Left ventricle myocardium inferior (tissue), 1 donor: ENCODE results near the gene SGSM2. TPM values are rescaled to one million over a fixed set of nuclear protein-coding genes. Genes with fewer than 3 reads are reported as not detected.

ENCODE experiments used
- DNase-seq: peaks from one replicate; pipeline ENCODE4 v3.0.0-alpha.2; 2020
- H3K27ac ChIP-seq: fragments of 200-600 bp; replicated peaks from 2 replicates; pipeline ENCODE4 v1.8.0; 2021
- H3K27me3 ChIP-seq: fragments of 200-600 bp; 2 replicates; pipeline ENCODE4 v1.8.0; 2021; ENCODE audit warnings: low read depth
- H3K36me3 ChIP-seq: fragments of 200-600 bp; 2 replicates; pipeline ENCODE4 v1.8.0; 2021
- H3K4me1 ChIP-seq: fragments of 200-600 bp; 2 replicates; pipeline ENCODE4 v1.8.0; 2021
- H3K4me3 ChIP-seq: fragments of 200-600 bp; 2 replicates; pipeline ENCODE4 v1.8.0; 2021; ENCODE audit warnings: mild to moderate bottlenecking, moderate library complexity
- H3K9me3 ChIP-seq: fragments of 200-600 bp; replicated peaks from 2 replicates; pipeline ENCODE4 v1.8.0; 2021
- intact Hi-C: fragments of 100-400 bp; cut with micrococcal nuclease; formaldehyde crosslinking; loops from one replicate; pipeline ENCODE4 v1.11.0; 2022
- total RNA-seq: library from RNA; stranded (reverse); fragmentation: NEBNext Ultra II Directional; extraction: Animal tissue kit (Norgen Biotek cat#: 25700); gene quantifications from one replicate; pipeline ENCODE4 v1.2.1, GENCODE V29; 2021
- TF ChIP-seq, protein P1 (sequence below): fragments of 200-600 bp; IDR thresholded peaks from 2 replicates; pipeline ENCODE4 v1.8.0; 2021; ENCODE audit warnings: antibody characterized with exemption, mild to moderate bottlenecking, borderline replicate concordance
- donor health status: DM: no; HTN: yes; CAD: no; lungs with severe emphysema.

Gene SGSM2
- total RNA-seq, 1 donor from 2014 or later = 24.5 TPM

DNA sequence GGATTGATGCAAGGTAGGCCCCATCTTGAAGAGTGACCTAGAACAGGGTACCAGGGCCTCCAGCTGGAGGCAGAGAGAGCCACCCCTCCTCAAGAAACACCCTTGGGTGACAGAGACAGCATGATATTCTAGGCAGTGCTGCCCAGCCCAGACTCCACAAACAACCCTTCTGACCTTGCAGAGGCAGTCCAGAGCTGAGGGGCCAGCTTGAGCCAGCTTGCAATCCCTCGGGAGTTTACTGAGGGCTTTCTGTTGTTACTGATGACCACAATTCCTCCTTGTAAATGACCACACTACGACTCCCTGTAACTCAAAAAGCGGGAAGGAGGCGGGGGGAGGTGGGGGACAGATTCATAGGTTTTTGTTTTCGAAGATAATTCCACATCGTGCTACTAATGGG, 82.2 kb downstream of the SGSM2 start:
- Histone ChIP-seq H3K4me1 (peaks cover 35% of the 10 kb centered on the region), H3K27ac (peak overlapping the region; percentile 72), H3K4me3 (peak overlapping the region; percentile 49), H3K36me3 (peaks cover 30% of the 10 kb centered on the region), H3K27me3 (no peaks in the 10 kb centered on the region), H3K9me3 (no peaks in the 10 kb centered on the region)
- DNase-seq = no peak
- TF ChIP-seq, protein P1, sequence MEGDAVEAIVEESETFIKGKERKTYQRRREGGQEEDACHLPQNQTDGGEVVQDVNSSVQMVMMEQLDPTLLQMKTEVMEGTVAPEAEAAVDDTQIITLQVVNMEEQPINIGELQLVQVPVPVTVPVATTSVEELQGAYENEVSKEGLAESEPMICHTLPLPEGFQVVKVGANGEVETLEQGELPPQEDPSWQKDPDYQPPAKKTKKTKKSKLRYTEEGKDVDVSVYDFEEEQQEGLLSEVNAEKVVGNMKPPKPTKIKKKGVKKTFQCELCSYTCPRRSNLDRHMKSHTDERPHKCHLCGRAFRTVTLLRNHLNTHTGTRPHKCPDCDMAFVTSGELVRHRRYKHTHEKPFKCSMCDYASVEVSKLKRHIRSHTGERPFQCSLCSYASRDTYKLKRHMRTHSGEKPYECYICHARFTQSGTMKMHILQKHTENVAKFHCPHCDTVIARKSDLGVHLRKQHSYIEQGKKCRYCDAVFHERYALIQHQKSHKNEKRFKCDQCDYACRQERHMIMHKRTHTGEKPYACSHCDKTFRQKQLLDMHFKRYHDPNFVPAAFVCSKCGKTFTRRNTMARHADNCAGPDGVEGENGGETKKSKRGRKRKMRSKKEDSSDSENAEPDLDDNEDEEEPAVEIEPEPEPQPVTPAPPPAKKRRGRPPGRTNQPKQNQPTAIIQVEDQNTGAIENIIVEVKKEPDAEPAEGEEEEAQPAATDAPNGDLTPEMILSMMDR = no peak
- intact Hi-C loops = no loop called here

GRCh38 chr17:2420176-2420575, 82.9 kb downstream of the SGSM2 start:
- TF ChIP-seq, protein P1 = no peak
- Histone ChIP-seq H3K36me3 (peaks cover 23% of the 10 kb centered on the region), H3K9me3 (no peaks in the 10 kb centered on the region), H3K27ac (peak overlapping the region; percentile 72), H3K4me1 (peaks cover 35% of the 10 kb centered on the region), H3K27me3 (no peaks in the 10 kb centered on the region), H3K4me3 (no peak overlapping the region)
- intact Hi-C loops = no loop called here
- DNase-seq = no peak

GRCh38 chr17:2421315-2422147, 84.2 kb downstream of the SGSM2 start:
- no peak overlapping the region for H3K4me3 ChIP-seq
- peaks cover 21% of the 10 kb centered on the region for H3K36me3 ChIP-seq
- H3K4me1 ChIP-seq = peaks cover 23% of the 10 kb centered on the region
- H3K27me3 ChIP-seq = no peaks in the 10 kb centered on the region
- intact Hi-C loops = no loop called here
- no peak for DNase-seq
- no peaks in the 10 kb centered on the region for H3K9me3 ChIP-seq
- peak overlapping the region; percentile 19 for H3K27ac ChIP-seq
- TF ChIP-seq, protein P1 = peak; percentile 29

DNA sequence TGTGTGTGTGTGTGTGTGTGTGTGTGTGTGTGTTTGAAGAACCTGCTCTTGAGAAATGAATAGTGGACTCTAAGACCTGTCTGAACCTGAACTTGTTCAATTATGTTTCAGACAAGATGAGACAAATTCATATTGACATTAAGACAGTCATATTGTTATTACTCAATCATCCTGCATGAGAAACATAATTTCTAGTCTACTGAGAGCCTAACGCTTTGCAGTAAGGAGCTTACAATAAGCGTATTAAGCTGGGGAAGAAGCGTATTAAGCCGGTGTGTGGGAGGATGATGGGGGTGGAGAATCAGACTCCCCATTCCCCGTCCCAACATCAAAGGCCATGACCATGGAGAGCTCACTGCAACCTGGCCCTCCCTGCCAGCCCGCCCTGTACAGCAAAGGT, 86.0 kb downstream of the SGSM2 start:
- Histone ChIP-seq H3K27ac (no peak overlapping the region), H3K4me3 (no peak overlapping the region), H3K27me3 (no peaks in the 10 kb centered on the region), H3K36me3 (peaks cover 21% of the 10 kb centered on the region), H3K9me3 (no peaks in the 10 kb centered on the region), H3K4me1 (peaks cover 26% of the 10 kb centered on the region)
- no peak for DNase-seq
- intact Hi-C loops = no loop called here
- TF ChIP-seq, protein P1 = no peak

- Histone ChIP-seq H3K27ac (no peak overlapping the region), H3K9me3 (no peaks in the 10 kb centered on the region), H3K27me3 (no peaks in the 10 kb centered on the region), H3K4me1 (peaks cover 6% of the 10 kb centered on the region), H3K36me3 (no peaks in the 10 kb centered on the region), H3K4me3 (no peak overlapping the region)
- TF ChIP-seq, protein P1 = no peak
- no peak for DNase-seq
- intact Hi-C loops = no loop called here
Observed at GRCh38 chr17:2427215-2427614, 89.9 kb downstream of the SGSM2 start.
